ENCODE data around the gene TENM4. TPM values are rescaled to one million over a fixed set of nuclear protein-coding genes. Genes with fewer than 3 reads are reported as not detected.

Gene TENM4
- total and polyA plus RNA-seq, 10 of the 15 experiments (the other 5 are each of a cell fraction or from before 2014, with no cell fraction given): 0.03 to 0.12 (median 0.06) TPM; not detected in 7

- Histone ChIP-seq H3K36me3 (ENCODE audit: control insufficient read depth in 2 of 2, insufficient read depth in 2 of 2, low read length in 1 of 2) (no peaks in the 10 kb centered on the region), H3K79me2 (ENCODE audit: control insufficient read depth, insufficient read depth, low read length) (no peaks in the 10 kb centered on the region), H3K27me3 (replicated peaks in 1 of 2; ENCODE audit: control insufficient read depth in 2 of 2, insufficient read depth in 2 of 2, low read length in 1 of 2) (no peaks in the 10 kb centered on the region), H2AFZ (ENCODE audit: control insufficient read depth, low read depth, low read length) (no peak overlapping the region), H4K20me1 (ENCODE audit: control insufficient read depth, insufficient read depth) (no peaks in the 10 kb centered on the region), H3K4me3 (no peak overlapping the region), H3K4me1 (ENCODE audit: control insufficient read depth, insufficient read depth, low read length) (no peaks in the 10 kb centered on the region), H3K4me2 (ENCODE audit: control insufficient read depth, insufficient read depth) (no peak overlapping the region), H3K9ac (ENCODE audit: control insufficient read depth, insufficient read depth, low read length) (no peak overlapping the region), H3K9me3 (replicated peaks; ENCODE audit: control insufficient read depth, insufficient read depth, low read length) (no peaks in the 10 kb centered on the region; the same call in 2 of the 3 replicates), H3K27ac (ENCODE audit: control insufficient read depth, insufficient read depth) (no peak overlapping the region)
- ATAC-seq: no peak
- WGBS (ENCODE audit: insufficient coverage, insufficient replicate concordance, low lambda C conversion rate, missing lambda C conversion rate): 87% methylated on average over 1 of the region's 1 CpG
- intact Hi-C loops (cut with micrococcal nuclease; ENCODE audit: unreplicated experiment) (no loop called here), in situ Hi-C loops (cut with MboI) (no loop called here)
- no peak for TF ChIP-seq ETV6 (conservative IDR thresholded peaks at IDR 0.05 in 1 of 2, IDR thresholded peaks at IDR 0.05 in 1 of 2; ENCODE audit: borderline replicate concordance in 1 of 2, low read depth in 1 of 2)
- no peak for TF ChIP-seq USF1 (IDR thresholded peaks at IDR 0.05; ENCODE audit: borderline replicate concordance, extremely low read length, insufficient read depth, low read depth, low read length)
- CTCF ChIA-PET: no interaction called here
- DNase-seq (ENCODE audit: low read depth, low spot score): no peak
- no peak for FAIRE-seq
- RAD21 ChIA-PET (ENCODE audit: unreplicated experiment): no interaction called here
- SMC1A ChIA-PET (ENCODE audit: uncharacterized antibody, unreplicated experiment): no interaction called here
- POLR2A ChIA-PET: no interaction called here
- no TSS peak for BruUV-seq (replicated peaks)
Observed at GRCh38 chr11:78615724-78616123, 825.1 kb downstream of the TENM4 start.

GRCh38 chr11:78613378-78613813 lies 827.4 kb downstream of the TENM4 start:
- RAD21 ChIA-PET (ENCODE audit: unreplicated experiment): no interaction called here
- H3K36me3 ChIP-seq (ENCODE audit: control insufficient read depth in 2 of 2, insufficient read depth in 2 of 2, low read length in 1 of 2): no peaks in the 10 kb centered on the region
- in situ Hi-C loops (cut with MboI) (no loop called here), intact Hi-C loops (cut with micrococcal nuclease; ENCODE audit: unreplicated experiment) (no loop called here)
- BruUV-seq (replicated peaks): no TSS peak
- TF ChIP-seq TARDBP (IDR thresholded peaks at IDR 0.05; ENCODE audit: borderline replicate concordance) (no peak), KLF5 (IDR thresholded peaks at IDR 0.05; ENCODE audit: partially characterized antibody) (no peak), ZBTB4 (CRISPR knock-in tag; IDR thresholded peaks at IDR 0.05) (no peak), TCF12 (IDR thresholded peaks at IDR 0.05; ENCODE audit: low read depth, low read length) (no peak), SRF (IDR thresholded peaks at IDR 0.05; ENCODE audit: low read depth in 2 of 2, low read length in 2 of 2) (no peak), SREBF1 (IDR thresholded peaks at IDR 0.05; ENCODE audit: low read length) (no peak), CREB1 (IDR thresholded peaks at IDR 0.05; ENCODE audit: low read depth) (no peak), NFXL1 (IDR thresholded peaks at IDR 0.05; ENCODE audit: borderline replicate concordance) (no peak), IRF4 (IDR thresholded peaks at IDR 0.05; ENCODE audit: low read depth, low read length) (no peak)
- H3K4me1 ChIP-seq (ENCODE audit: control insufficient read depth, insufficient read depth, low read length): no peaks in the 10 kb centered on the region
- no peak for ATAC-seq
- no peak overlapping the region for H3K4me2 ChIP-seq (ENCODE audit: control insufficient read depth, insufficient read depth)
- no peak overlapping the region for H3K4me3 ChIP-seq
- no peak overlapping the region for H3K27ac ChIP-seq (ENCODE audit: control insufficient read depth, insufficient read depth)
- H3K9ac ChIP-seq (ENCODE audit: control insufficient read depth, insufficient read depth, low read length): no peak overlapping the region
- CTCF ChIA-PET: no interaction called here
- 23% methylated on average over 5 of the region's 5 CpGs for WGBS (ENCODE audit: insufficient coverage, insufficient replicate concordance, low lambda C conversion rate, missing lambda C conversion rate)
- H3K79me2 ChIP-seq (ENCODE audit: control insufficient read depth, insufficient read depth, low read length): no peaks in the 10 kb centered on the region
- SMC1A ChIA-PET (ENCODE audit: uncharacterized antibody, unreplicated experiment): no interaction called here
- POLR2A ChIA-PET: no interaction called here
- FAIRE-seq: no peak
- no peak for DNase-seq (ENCODE audit: low read depth, low spot score)
- no peaks in the 10 kb centered on the region for H3K9me3 ChIP-seq (replicated peaks; ENCODE audit: control insufficient read depth, insufficient read depth, low read length)
- no peaks in the 10 kb centered on the region for H3K27me3 ChIP-seq (replicated peaks in 1 of 2; ENCODE audit: control insufficient read depth in 2 of 2, insufficient read depth in 2 of 2, low read length in 1 of 2)
- H2AFZ ChIP-seq (ENCODE audit: control insufficient read depth, low read depth, low read length): no peak overlapping the region
- H4K20me1 ChIP-seq (ENCODE audit: control insufficient read depth, insufficient read depth): no peaks in the 10 kb centered on the region
